Stomach (tissue), 9 donors: ENCODE measurements around the gene LIN28B. TPM values are rescaled to one million over a fixed set of nuclear protein-coding genes. Genes with fewer than 3 reads are reported as not detected.

Experiments used
- DNase-seq, 2 donors: peaks; one replicate each; pipeline versions ENCODE4 v3.0.0 to v3.0.0-alpha.2; 2013 to 2019
- H3K27ac ChIP-seq, 5 donors: fragments of 200-600 bp in 4 of 5; sonication (generic) in 4 of 5; one replicate each; pipeline ENCODE4 v1.5.1; 2013 to 2019; ENCODE audit warnings: mild to moderate bottlenecking in 1 of 5, moderate library complexity in 1 of 5
- H3K27me3 ChIP-seq, 3 donors: fragments of 200-600 bp; sonication (generic); one replicate each; pipeline ENCODE4 v1.5.1; 2017 to 2019; ENCODE audit warnings: mixed run types in 1 of 3
- H3K36me3 ChIP-seq, 4 donors: fragments of 200-600 bp; sonication (generic); 1 replicate in 3 of 4; 2 replicates in 1 of 4; pipeline ENCODE4 v1.5.1; 2016 to 2019
- H3K4me1 ChIP-seq, 4 donors: fragments of 200-600 bp; sonication (generic); one replicate each; pipeline ENCODE4 v1.5.1; 2016 to 2019
- H3K4me3 ChIP-seq, 4 donors: fragments of 200-600 bp; sonication (generic) in 3 of 4; one replicate each; pipeline ENCODE4 v1.5.1; 2016 to 2019; ENCODE audit warnings: mild to moderate bottlenecking in 1 of 4
- H3K9me3 ChIP-seq, 4 donors: fragments of 200-600 bp; sonication (generic); one replicate each; pipeline ENCODE4 v1.5.1; 2016 to 2019
- CTCF ChIP-seq, 7 experiments: fragments of 450-650 bp in 4 of 7; fragments of 200-600 bp in 3 of 7; sonication (generic) in 3 of 7; IDR thresholded peaks; one replicate each; pipeline ENCODE4 v1.5.1; 2016 to 2019; ENCODE audit warnings: antibody characterized with exemption in 7 of 7, control low read depth in 2 of 7, mild to moderate bottlenecking in 1 of 7
- EP300 ChIP-seq: sonication (generic); formaldehyde crosslinking; IDR thresholded peaks from one replicate; pipeline ENCODE4 v1.6.1; 2017; ENCODE audit warnings: antibody characterized with exemption
- POLR2A ChIP-seq, 4 donors: fragments of 450-650 bp; IDR thresholded peaks; one replicate each; pipeline ENCODE4 v1.6.1; 2016; ENCODE audit warnings: antibody characterized with exemption in 4 of 4, control low read depth in 2 of 4, mild to moderate bottlenecking in 1 of 4, moderate library complexity in 1 of 4
- POLR2AphosphoS5 ChIP-seq, 3 donors: sonication (generic); formaldehyde crosslinking; IDR thresholded peaks; one replicate each; pipeline ENCODE4 v1.6.1; 2016; ENCODE audit warnings: antibody characterized with exemption in 3 of 3
- WGBS, 5 donors: extraction: QIAGEN DNeasy Blood & Tissue Kit in 3 of 5; methylation state at CpG; one replicate each; pipeline versions ENCODE4 v1.1.5 to v1.1.7; 2013 to 2018; 5-methylcytosine and 5-hydroxymethylcytosine counted together
- intact Hi-C: fragments of 100-400 bp; cut with DNase I; formaldehyde crosslinking; loops from one replicate; pipeline ENCODE4 v1.15.1; 2023; ENCODE audit warnings: low total_unique reads
- polyA plus RNA-seq, 3 donors: library from polyadenylated mRNA; stranded (reverse); fragments of 200-250 nt; gene quantifications; one replicate each; pipeline ENCODE4 v1.2.3, GENCODE V29; 2013
- total RNA-seq, 5 donors: library from RNA; depleted of rRNA; stranded (reverse); fragments of >200 nt; gene quantifications; one replicate each; pipeline versions ENCODE4 v1.1.0 to v1.2.3, GENCODE V29; 2014 to 2016
- donor health status: healthy with polysubstance abuse.
- donor health status: Bipolar disorder and iron deficiency.
- donor health status: healthy.

LIN28B gene
- total and polyA plus RNA-seq, 8 donors = not detected

GRCh38 chr6:104921896-104922295 lies 35.0 kb upstream of the LIN28B start:
- intact Hi-C loops = no loop called here
- DNase-seq = no peak
- Histone ChIP-seq H3K9me3 (no peaks in the 10 kb centered on the region), H3K27ac (no peak overlapping the region), H3K36me3 (no peaks in the 10 kb centered on the region), H3K27me3 (peaks cover 0 to 8% (median 4%) of the 10 kb centered on the region in 3 donors), H3K4me1 (no peaks in the 10 kb centered on the region), H3K4me3 (no peak overlapping the region)
- 42 to 61% (median 52%) methylated on average over 1 of the region's 1 CpG for WGBS, 5 donors
- TF ChIP-seq CTCF (IDR thresholded peaks at IDR 0.05) = no peak
- TF ChIP-seq EP300 = no peak
- TF ChIP-seq POLR2AphosphoS5 (IDR thresholded peaks at IDR 0.05) = no peak
- no peak for TF ChIP-seq POLR2A (IDR thresholded peaks at IDR 0.05)

GRCh38 chr6:104928141-104928540 lies 28.8 kb upstream of the LIN28B start:
- 70 to 80% (median 75%) methylated on average over 3 of the region's 3 CpGs for WGBS, 5 donors

GRCh38 chr6:104929353-104929752 lies 27.6 kb upstream of the LIN28B start:
- H3K27me3 ChIP-seq = peaks cover 0 to 16% (median 0%) of the 10 kb centered on the region in 3 donors
- TF ChIP-seq POLR2AphosphoS5 (IDR thresholded peaks at IDR 0.05) = no peak
- TF ChIP-seq EP300 = no peak
- no peak for TF ChIP-seq CTCF (IDR thresholded peaks at IDR 0.05)
- TF ChIP-seq POLR2A (IDR thresholded peaks at IDR 0.05) = no peak
- no peak overlapping the region for H3K27ac ChIP-seq
- H3K4me3 ChIP-seq = no peak overlapping the region
- WGBS, 5 donors = 66 to 91% (median 80%) methylated on average over 5 of the region's 5 CpGs
- no peaks in the 10 kb centered on the region for H3K9me3 ChIP-seq
- intact Hi-C loops = no loop called here
- no peaks in the 10 kb centered on the region for H3K4me1 ChIP-seq
- DNase-seq = no peak
- no peaks in the 10 kb centered on the region for H3K36me3 ChIP-seq

More at GRCh38 chr6:104928141-104928540, 28.8 kb upstream of the LIN28B start:
- no peak for DNase-seq
- Histone ChIP-seq H3K27ac (no peak overlapping the region), H3K9me3 (no peaks in the 10 kb centered on the region), H3K36me3 (no peaks in the 10 kb centered on the region), H3K27me3 (peaks cover 0 to 10% (median 0%) of the 10 kb centered on the region in 3 donors), H3K4me1 (no peaks in the 10 kb centered on the region), H3K4me3 (no peak overlapping the region)
- no peak for TF ChIP-seq CTCF (IDR thresholded peaks at IDR 0.05)
- TF ChIP-seq POLR2A (IDR thresholded peaks at IDR 0.05) = no peak
- no peak for TF ChIP-seq POLR2AphosphoS5 (IDR thresholded peaks at IDR 0.05)
- TF ChIP-seq EP300 = no peak
- intact Hi-C loops = no loop called here

- WGBS, 5 donors = 59 to 84% (median 74%) methylated on average over 2 of the region's 2 CpGs
- H3K9me3 ChIP-seq = no peaks in the 10 kb centered on the region
- H3K4me1 ChIP-seq = no peaks in the 10 kb centered on the region
- no peak overlapping the region for H3K27ac ChIP-seq
- H3K27me3 ChIP-seq = peaks cover 0 to 20% (median 0%) of the 10 kb centered on the region in 3 donors
- H3K4me3 ChIP-seq = no peak overlapping the region
- intact Hi-C loops = no loop called here
- H3K36me3 ChIP-seq = no peaks in the 10 kb centered on the region
- TF ChIP-seq CTCF (IDR thresholded peaks at IDR 0.05) = no peak
- no peak for TF ChIP-seq POLR2A (IDR thresholded peaks at IDR 0.05)
- TF ChIP-seq POLR2AphosphoS5 (IDR thresholded peaks at IDR 0.05) = no peak
- no peak for TF ChIP-seq EP300
- no peak for DNase-seq
These were observed 26.0 kb upstream of the LIN28B start for GRCh38 chr6:104930939-104931338.
